SK-N-SH (cell line): Measurements from ENCODE around the gene CCR5AS.

Experiments
- CTCF ChIA-PET: fragments of 300-600, 350-600 bp; formaldehyde crosslinking; extraction: SDS; loops from one replicate; lab custom pipeline; 2021; lab: Yijun Ruan, JAX
- POLR2A ChIA-PET: fragments of 350-600 bp; sonication (Branson Sonifier 250); formaldehyde crosslinking; extraction: SDS; loops from one replicate; lab custom pipeline; 2020; ENCODE audit warnings: antibody characterized with exemption, inconsistent platforms; lab: Yijun Ruan, JAX
- DNase-seq: peaks from one replicate; pipeline ENCODE4 v3.0.0; 2012
- H2AFZ ChIP-seq: fragments of 200-600 bp; sonication (generic); 2 replicates; pipeline ENCODE4 v1.8.1; 2016; ENCODE audit warnings: antibody characterized with exemption, mild to moderate bottlenecking, low read depth
- H3F3A ChIP-seq: fragments of 200-600 bp; sonication (generic); replicated peaks from 2 replicates; pipeline ENCODE3; 2016; ENCODE audit warnings: antibody characterized with exemption, mild to moderate bottlenecking; ENCODE audit not compliant: insufficient read depth
- H3K27ac ChIP-seq, 2 experiments: fragments of 200-500 bp in 1 of 2; fragments of 200-600 bp in 1 of 2; sonication (Bioruptor generic) in 1 of 2; sonication (generic), shearing (Covaris generic) in 1 of 2; 2 replicates each; pipeline versions ENCODE4 v1.5.1 to v1.6.1; 2014 to 2016; ENCODE audit warnings: low read depth in 2 of 2, inconsistent platforms in 1 of 2, low read length in 1 of 2, mild to moderate bottlenecking in 1 of 2, mixed read lengths in 1 of 2
- H3K27me3 ChIP-seq: fragments of 200-600 bp; sonication (generic), shearing (Covaris generic); 2 replicates; pipeline ENCODE4 v1.6.1; 2016; ENCODE audit warnings: mixed run types; ENCODE audit not compliant: insufficient read depth
- H3K36me3 ChIP-seq, 2 experiments: fragments of 200-500 bp in 1 of 2; fragments of 200-600 bp in 1 of 2; sonication (Bioruptor generic) in 1 of 2; sonication (generic) in 1 of 2; replicated peaks in 1 of 2; 2 replicates each; pipeline versions ENCODE3 to v1.5.1; 2014 to 2016; ENCODE audit warnings: low read length in 1 of 2, mild to moderate bottlenecking in 1 of 2; ENCODE audit not compliant: insufficient read depth in 2 of 2, control insufficient read depth in 1 of 2
- H3K4me1 ChIP-seq, 2 experiments: fragments of 200-500 bp in 1 of 2; fragments of 200-600 bp in 1 of 2; sonication (Bioruptor generic) in 1 of 2; sonication (generic), shearing (Covaris generic) in 1 of 2; 2 replicates each; pipeline versions ENCODE4 v1.5.1 to v1.6.1; 2014 to 2016; ENCODE audit warnings: low read depth in 1 of 2, low read length in 1 of 2, mixed run types in 1 of 2; ENCODE audit not compliant: insufficient read depth in 2 of 2, control insufficient read depth in 1 of 2
- H3K4me2 ChIP-seq: fragments of 200-600 bp; sonication (generic), shearing (Covaris generic); 2 replicates; pipeline ENCODE4 v1.6.1; 2017; ENCODE audit warnings: mixed run types
- H3K4me3 ChIP-seq, 2 experiments: fragments of 200-500 bp in 1 of 2; fragments of 200-600 bp in 1 of 2; sonication (Bioruptor generic) in 1 of 2; sonication (generic), shearing (Covaris generic) in 1 of 2; 2 replicates each; pipeline versions ENCODE4 v1.5.1 to v1.8.1; 2014 to 2016; ENCODE audit warnings: low read depth in 2 of 2, inconsistent platforms in 1 of 2, low read length in 1 of 2, mild to moderate bottlenecking in 1 of 2, mixed read lengths in 1 of 2, moderate library complexity in 1 of 2
- H3K79me2 ChIP-seq: fragments of 200-600 bp; sonication (generic); 2 replicates; pipeline ENCODE4 v1.8.1; 2017; ENCODE audit warnings: mild to moderate bottlenecking; ENCODE audit not compliant: insufficient read depth
- H3K9ac ChIP-seq: fragments of 200-600 bp; sonication (generic); 2 replicates; pipeline ENCODE4 v1.6.1; 2017; ENCODE audit warnings: mixed run types
- H3K9me2 ChIP-seq: fragments of 200-600 bp; sonication (generic); 2 replicates; pipeline ENCODE4 v1.6.1; 2017; ENCODE audit warnings: mixed run types
- H3K9me3 ChIP-seq: fragments of 200-600 bp; sonication (generic); 2 replicates; pipeline ENCODE4 v1.6.1; 2017; ENCODE audit warnings: mixed run types, mild to moderate bottlenecking, moderate library complexity
- H4K20me1 ChIP-seq: fragments of 200-600 bp; sonication (generic); 2 replicates; pipeline ENCODE4 v1.6.1; 2017; ENCODE audit warnings: mild to moderate bottlenecking, mixed run types; ENCODE audit not compliant: insufficient read depth
- CHD2 ChIP-seq: fragments of 150-350 bp; IDR thresholded peaks from 2 replicates; pipeline ENCODE4 v1.6.1; 2018; ENCODE audit warnings: low read length; ENCODE audit not compliant: partially characterized antibody
- EZH2phosphoT487 ChIP-seq: fragments of 200-600 bp; sonication (generic); IDR thresholded peaks from 2 replicates; pipeline ENCODE4 v1.6.1; 2017; ENCODE audit warnings: low read depth, mixed run types, mild to moderate bottlenecking, antibody characterized with exemption, moderate library complexity, borderline replicate concordance
- FOXJ3 ChIP-seq: sonication (generic); formaldehyde crosslinking; IDR thresholded peaks from 2 replicates; pipeline ENCODE4 v1.5.1; 2020; ENCODE audit warnings: mild to moderate bottlenecking, missing genetic modification reagents
- GABPA ChIP-seq: IDR thresholded peaks from 2 replicates; pipeline ENCODE4 v1.4.0; 2012; ENCODE audit warnings: low read depth, mild to moderate bottlenecking
- GATA2 ChIP-seq: sonication (generic); formaldehyde crosslinking; IDR thresholded peaks from 2 replicates; pipeline ENCODE4 v1.5.0; 2020; ENCODE audit warnings: mild to moderate bottlenecking, missing genetic modification reagents
- MEF2A ChIP-seq: IDR thresholded peaks from 2 replicates; pipeline ENCODE4 v1.4.0; 2012; ENCODE audit warnings: low read depth, borderline replicate concordance
- MXI1 ChIP-seq: IDR thresholded peaks from 2 replicates; pipeline ENCODE4 v1.6.1; 2012; ENCODE audit warnings: mild to moderate bottlenecking, low read depth, low read length, improper control_type of control experiment
- NFIC ChIP-seq: IDR thresholded peaks from 2 replicates; pipeline ENCODE4 v1.4.0; 2012; ENCODE audit warnings: borderline replicate concordance
- NRF1 ChIP-seq: IDR thresholded peaks from 2 replicates; pipeline ENCODE4 v1.6.1; 2012; ENCODE audit warnings: low read depth, mild to moderate bottlenecking, low read length
- POLR2AphosphoS5 ChIP-seq: IDR thresholded peaks from 2 replicates; pipeline ENCODE4 v1.6.1; 2012; ENCODE audit warnings: low read depth, low read length
- RFX5 ChIP-seq: IDR thresholded peaks from 2 replicates; pipeline ENCODE4 v1.6.1; 2012; ENCODE audit warnings: mild to moderate bottlenecking, improper control_type of control experiment, low read length
- RXRA ChIP-seq: IDR thresholded peaks from 2 replicates; pipeline ENCODE4 v1.4.0; 2012; ENCODE audit warnings: low read depth, mild to moderate bottlenecking, borderline replicate concordance
- SIN3A ChIP-seq: IDR thresholded peaks from 2 replicates; pipeline ENCODE4 v1.6.1; 2012; ENCODE audit warnings: low read depth, mild to moderate bottlenecking, low read length, moderate library complexity, borderline replicate concordance
- TAF1 ChIP-seq: IDR thresholded peaks from 2 replicates; pipeline ENCODE4 v1.6.1; 2012; ENCODE audit warnings: low read depth, mild to moderate bottlenecking, low read length, moderate library complexity, borderline replicate concordance
- TCF12 ChIP-seq: IDR thresholded peaks from 2 replicates; pipeline ENCODE4 v1.4.0; 2012
- YY1 ChIP-seq: IDR thresholded peaks from 2 replicates; pipeline ENCODE4 v1.4.0; 2012; ENCODE audit warnings: low read depth, mild to moderate bottlenecking
- WGBS: methylation state at CpG from one replicate; pipeline ENCODE4 v1.1.6; 2017; ENCODE audit warnings: low lambda C conversion rate; 5-methylcytosine and 5-hydroxymethylcytosine counted together
- TF ChIP-seq, protein P1 (sequence below): IDR thresholded peaks from 2 replicates; pipeline ENCODE4; 2012
- TF ChIP-seq, protein P2 (sequence below): fragments of 200-600 bp; sonication (generic); IDR thresholded peaks from 2 replicates; pipeline ENCODE4 v1.6.1; 2017; ENCODE audit warnings: antibody characterized with exemption, mild to moderate bottlenecking, moderate library complexity
- TF ChIP-seq, protein P3 (sequence below): IDR thresholded peaks from 2 replicates; pipeline ENCODE4 v1.4.0; 2012; ENCODE audit warnings: low read depth, borderline replicate concordance

The CCR5AS gene

DNA sequence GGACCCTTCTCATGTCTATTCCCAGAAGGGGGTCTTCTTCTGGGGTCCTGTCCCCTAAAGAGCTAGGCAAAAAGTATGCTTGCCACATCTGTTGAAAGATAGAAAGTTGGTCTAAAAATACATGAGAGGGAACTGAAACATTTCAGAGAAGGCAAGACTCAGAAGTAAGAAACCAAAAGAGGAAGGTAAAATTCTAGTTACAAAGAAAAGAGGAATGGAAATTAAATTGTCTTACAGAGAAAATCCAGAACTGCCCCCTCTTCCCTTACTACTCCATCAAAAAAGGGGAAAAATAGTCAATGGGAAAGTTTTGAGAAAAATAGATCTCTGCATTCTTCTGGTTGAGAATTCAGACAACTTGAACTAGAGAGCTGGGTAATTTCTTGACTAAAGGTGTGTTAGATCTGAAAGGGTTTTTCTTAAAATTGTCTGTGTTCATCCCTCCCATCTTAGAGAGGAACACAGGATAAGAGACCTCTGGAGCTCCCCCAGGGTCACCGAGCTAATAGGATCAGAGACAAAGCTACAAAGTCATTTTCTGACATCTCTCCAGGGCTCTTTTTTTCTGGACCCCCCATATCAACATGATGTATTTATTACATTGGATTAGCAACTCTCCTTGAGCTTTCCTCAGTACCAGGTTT, 85.3 kb downstream of the CCR5AS start:
- no peak overlapping the region for H3K9ac ChIP-seq
- ChIA-PET POLR2A (no interaction called here), CTCF (no interaction called here)
- no peaks in the 10 kb centered on the region for H3K9me3 ChIP-seq
- H3K4me1 ChIP-seq, result no peaks in the 10 kb centered on the region
- no peaks in the 10 kb centered on the region for H4K20me1 ChIP-seq
- no peaks in the 10 kb centered on the region for H3K79me2 ChIP-seq
- TF ChIP-seq CHD2 (no peak), TCF12 (no peak), RFX5 (no peak), GABPA (no peak), FOXJ3 (no peak), EZH2phosphoT487 (no peak), NFIC (no peak)
- TF ChIP-seq, protein P1, sequence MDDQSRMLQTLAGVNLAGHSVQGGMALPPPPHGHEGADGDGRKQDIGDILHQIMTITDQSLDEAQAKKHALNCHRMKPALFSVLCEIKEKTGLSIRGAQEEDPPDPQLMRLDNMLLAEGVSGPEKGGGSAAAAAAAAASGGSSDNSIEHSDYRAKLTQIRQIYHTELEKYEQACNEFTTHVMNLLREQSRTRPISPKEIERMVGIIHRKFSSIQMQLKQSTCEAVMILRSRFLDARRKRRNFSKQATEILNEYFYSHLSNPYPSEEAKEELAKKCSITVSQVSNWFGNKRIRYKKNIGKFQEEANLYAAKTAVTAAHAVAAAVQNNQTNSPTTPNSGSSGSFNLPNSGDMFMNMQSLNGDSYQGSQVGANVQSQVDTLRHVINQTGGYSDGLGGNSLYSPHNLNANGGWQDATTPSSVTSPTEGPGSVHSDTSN, result no peak
- TF ChIP-seq, protein P2, sequence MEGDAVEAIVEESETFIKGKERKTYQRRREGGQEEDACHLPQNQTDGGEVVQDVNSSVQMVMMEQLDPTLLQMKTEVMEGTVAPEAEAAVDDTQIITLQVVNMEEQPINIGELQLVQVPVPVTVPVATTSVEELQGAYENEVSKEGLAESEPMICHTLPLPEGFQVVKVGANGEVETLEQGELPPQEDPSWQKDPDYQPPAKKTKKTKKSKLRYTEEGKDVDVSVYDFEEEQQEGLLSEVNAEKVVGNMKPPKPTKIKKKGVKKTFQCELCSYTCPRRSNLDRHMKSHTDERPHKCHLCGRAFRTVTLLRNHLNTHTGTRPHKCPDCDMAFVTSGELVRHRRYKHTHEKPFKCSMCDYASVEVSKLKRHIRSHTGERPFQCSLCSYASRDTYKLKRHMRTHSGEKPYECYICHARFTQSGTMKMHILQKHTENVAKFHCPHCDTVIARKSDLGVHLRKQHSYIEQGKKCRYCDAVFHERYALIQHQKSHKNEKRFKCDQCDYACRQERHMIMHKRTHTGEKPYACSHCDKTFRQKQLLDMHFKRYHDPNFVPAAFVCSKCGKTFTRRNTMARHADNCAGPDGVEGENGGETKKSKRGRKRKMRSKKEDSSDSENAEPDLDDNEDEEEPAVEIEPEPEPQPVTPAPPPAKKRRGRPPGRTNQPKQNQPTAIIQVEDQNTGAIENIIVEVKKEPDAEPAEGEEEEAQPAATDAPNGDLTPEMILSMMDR, result no peak
- H3K36me3 ChIP-seq, result no peaks in the 10 kb centered on the region
- no peak overlapping the region for H3K4me2 ChIP-seq
- DNase-seq, result no peak
- H3K4me3 ChIP-seq, result no peak overlapping the region
- H3F3A ChIP-seq, result no peaks in the 10 kb centered on the region
- no peaks in the 10 kb centered on the region for H3K9me2 ChIP-seq
- no peak overlapping the region for H3K27ac ChIP-seq
- H2AFZ ChIP-seq, result no peak overlapping the region
- no peaks in the 10 kb centered on the region; the same call in 1 of the 2 replicates for H3K27me3 ChIP-seq
- WGBS, result 0% methylated on average over 1 of the region's 1 CpG

DNA sequence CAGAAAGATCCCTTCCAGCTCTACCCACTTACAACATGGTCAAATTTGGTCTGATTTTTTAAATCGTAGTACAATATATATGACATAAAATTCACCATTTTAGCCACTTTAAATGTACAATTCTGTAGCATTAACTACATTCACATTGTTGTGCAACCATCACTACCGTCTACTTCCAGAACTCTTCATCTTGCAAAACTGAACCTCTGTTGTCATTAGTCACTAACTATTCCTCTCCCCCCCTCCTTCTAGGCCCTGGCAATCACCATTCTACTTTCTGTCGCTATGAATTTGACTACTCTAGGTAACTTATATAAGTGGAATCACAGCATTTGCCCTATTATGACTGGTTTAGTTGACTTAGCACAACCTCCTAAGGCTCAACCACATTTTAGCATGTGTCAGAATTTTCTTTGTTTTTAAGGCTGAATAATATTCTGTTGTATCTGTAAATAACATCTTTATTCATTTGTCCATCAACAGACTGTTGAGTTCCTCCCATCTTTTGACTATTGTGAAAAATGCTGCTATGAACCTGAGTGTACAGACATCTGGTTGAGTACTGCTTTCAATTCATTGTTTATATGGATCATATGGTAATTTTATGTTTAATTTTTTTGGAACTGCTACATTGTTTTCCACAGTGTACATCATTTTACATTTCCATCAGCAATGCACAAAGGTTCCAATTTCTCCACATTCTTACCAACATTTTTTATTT, 88.5 kb downstream of the CCR5AS start:
- H3K36me3 ChIP-seq, result no peaks in the 10 kb centered on the region
- no peaks in the 10 kb centered on the region for H3F3A ChIP-seq
- no peaks in the 10 kb centered on the region for H3K79me2 ChIP-seq
- H3K27ac ChIP-seq, result no peak overlapping the region
- H2AFZ ChIP-seq, result no peak overlapping the region
- ChIA-PET CTCF (no interaction called here), POLR2A (no interaction called here)
- H3K9me2 ChIP-seq, result no peaks in the 10 kb centered on the region
- no peak overlapping the region for H3K4me2 ChIP-seq
- H3K4me1 ChIP-seq, result no peaks in the 10 kb centered on the region
- H3K9ac ChIP-seq, result no peak overlapping the region
- DNase-seq, result no peak
- TF ChIP-seq EZH2phosphoT487 (no peak), RXRA (no peak), TAF1 (no peak), POLR2AphosphoS5 (no peak), GATA2 (CRISPR knock-in tag) (no peak), YY1 (no peak), MEF2A (no peak), MXI1 (no peak), GABPA (no peak), NRF1 (no peak), SIN3A (no peak)
- TF ChIP-seq, protein P2, result no peak
- TF ChIP-seq, protein P3, sequence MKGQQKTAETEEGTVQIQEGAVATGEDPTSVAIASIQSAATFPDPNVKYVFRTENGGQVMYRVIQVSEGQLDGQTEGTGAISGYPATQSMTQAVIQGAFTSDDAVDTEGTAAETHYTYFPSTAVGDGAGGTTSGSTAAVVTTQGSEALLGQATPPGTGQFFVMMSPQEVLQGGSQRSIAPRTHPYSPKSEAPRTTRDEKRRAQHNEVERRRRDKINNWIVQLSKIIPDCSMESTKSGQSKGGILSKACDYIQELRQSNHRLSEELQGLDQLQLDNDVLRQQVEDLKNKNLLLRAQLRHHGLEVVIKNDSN, result no peak
- H3K4me3 ChIP-seq, result no peak overlapping the region
- H4K20me1 ChIP-seq, result no peaks in the 10 kb centered on the region
- H3K9me3 ChIP-seq, result no peaks in the 10 kb centered on the region
- H3K27me3 ChIP-seq, result no peaks in the 10 kb centered on the region
- 10% methylated on average over 3 of the region's 3 CpGs for WGBS
